SK-N-SH treated with all-trans-retinoic acid at 6 μM for 48 hours (cell line): ENCODE measurements around the gene MFAP4.

ENCODE experiments used
- ARNTL ChIP-seq: fragments of 450-650 bp; formaldehyde crosslinking; IDR thresholded peaks from 2 replicates; pipeline ENCODE4 v1.5.0; 2020; ENCODE audit warnings: low read depth, mild to moderate bottlenecking, moderate library complexity, borderline replicate concordance
- BACH2 ChIP-seq: fragments of 250-450 bp; sonication (Bioruptor Pico); IDR thresholded peaks from 2 replicates; pipeline ENCODE4 v1.9.0; 2021; ENCODE audit warnings: mild to moderate bottlenecking, borderline replicate concordance
- CSDC2 ChIP-seq: fragments of 250-450 bp; sonication (Bioruptor Pico); IDR thresholded peaks from 2 replicates; pipeline ENCODE4 v1.5.0; 2020; ENCODE audit warnings: mild to moderate bottlenecking, moderate library complexity
- PATZ1 ChIP-seq: fragments of 250-450 bp; sonication (Bioruptor Pico); IDR thresholded peaks from 2 replicates; pipeline ENCODE4 v1.8.0; 2020; ENCODE audit warnings: mild to moderate bottlenecking, moderate library complexity, borderline replicate concordance
- POU6F1 ChIP-seq: fragments of 250-450 bp; sonication (Bioruptor Pico); IDR thresholded peaks from 2 replicates; pipeline ENCODE4 v1.8.0; 2021; ENCODE audit warnings: low read depth, mild to moderate bottlenecking, moderate library complexity, borderline replicate concordance
- PPARA ChIP-seq: fragments of 250-450 bp; sonication (Bioruptor Pico); IDR thresholded peaks from 2 replicates; pipeline ENCODE4 v1.5.0; 2020; ENCODE audit warnings: mild to moderate bottlenecking, borderline replicate concordance
- RARB ChIP-seq: fragments of 250-450 bp; sonication (Bioruptor Pico); IDR thresholded peaks from 2 replicates; pipeline ENCODE4 v1.8.0; 2021; ENCODE audit warnings: mild to moderate bottlenecking, moderate library complexity
- TOX ChIP-seq: fragments of 250-450 bp; sonication (Bioruptor Pico); IDR thresholded peaks from 2 replicates; pipeline ENCODE4 v1.8.0; 2021; ENCODE audit warnings: mild to moderate bottlenecking, moderate library complexity, borderline replicate concordance
- TSHZ2 ChIP-seq: fragments of 250-450 bp; sonication (Bioruptor Pico); IDR thresholded peaks from 2 replicates; pipeline ENCODE4 v1.5.0; 2020; ENCODE audit warnings: mild to moderate bottlenecking, moderate library complexity
- ZC3H10 ChIP-seq: fragments of 250-450 bp; sonication (Bioruptor Pico); IDR thresholded peaks from 2 replicates; pipeline ENCODE4 v1.5.1; 2021; ENCODE audit warnings: mild to moderate bottlenecking, moderate library complexity
- ZFP3 ChIP-seq: fragments of 250-450 bp; sonication (Bioruptor Pico); IDR thresholded peaks from 2 replicates; pipeline ENCODE4 v1.5.0; 2020; ENCODE audit warnings: mild to moderate bottlenecking, moderate library complexity
- ZFP30 ChIP-seq: fragments of 450-650 bp; formaldehyde crosslinking; IDR thresholded peaks from 2 replicates; pipeline ENCODE4 v1.5.0; 2022; ENCODE audit warnings: mild to moderate bottlenecking, moderate library complexity
- ZNF565 ChIP-seq: fragments of 450-650 bp; formaldehyde crosslinking; conservative IDR thresholded peaks from 2 replicates; pipeline ENCODE4 v1.5.0; 2020; ENCODE audit warnings: low read depth, mild to moderate bottlenecking, moderate library complexity

GRCh38 chr17:19366637-19366972 lies 20.4 kb downstream of the MFAP4 start:
- TF ChIP-seq PATZ1 (no peak), ZFP3 (CRISPR knock-in tag) (no peak), ARNTL (no peak), ZFP30 (CRISPR knock-in tag) (no peak), ZNF565 (CRISPR knock-in tag) (no peak), PPARA (CRISPR knock-in tag) (no peak), TSHZ2 (CRISPR knock-in tag) (no peak), POU6F1 (CRISPR knock-in tag) (no peak), TOX (CRISPR knock-in tag) (no peak), RARB (CRISPR knock-in tag) (no peak), CSDC2 (CRISPR knock-in tag) (no peak), BACH2 (no peak), ZC3H10 (CRISPR knock-in tag) (no peak)
